Bone marrow (tissue), 2 donors: ENCODE measurements around the gene EMILIN2.

Experiments used
- DNase-seq, 2 donors: peaks; one replicate each; lab custom pipeline; 2025; lab: John Stamatoyannopoulos, UW

EMILIN2 gene

GRCh38 chr18:2878656-2879330 lies 32.0 kb downstream of the EMILIN2 start:
- no peak for DNase-seq

GRCh38 chr18:2879889-2880288 lies 33.1 kb downstream of the EMILIN2 start:
- no peak for DNase-seq

GRCh38 chr18:2880473-2880872 lies 33.7 kb downstream of the EMILIN2 start:
- no peak for DNase-seq

GRCh38 chr18:2881088-2881839 lies 34.5 kb downstream of the EMILIN2 start:
- DNase-seq, result no peak

GRCh38 chr18:2881840-2882195 lies 35.0 kb downstream of the EMILIN2 start:
- no peak for DNase-seq

- DNase-seq, result no peak
Measured at GRCh38 chr18:2882201-2882600, 35.4 kb downstream of the EMILIN2 start.

GRCh38 chr18:2883076-2883735 lies 36.4 kb downstream of the EMILIN2 start:
- peak in 1 of 2 donors; percentile 82 for DNase-seq

GRCh38 chr18:2884706-2885285 lies 38.0 kb downstream of the EMILIN2 start:
- DNase-seq, result no peak

- DNase-seq, result no peak
Measured at GRCh38 chr18:2887470-2887869, 40.7 kb downstream of the EMILIN2 start.

GRCh38 chr18:2889761-2890192 lies 43.0 kb downstream of the EMILIN2 start:
- no peak for DNase-seq

GRCh38 chr18:2890606-2891005 lies 43.8 kb downstream of the EMILIN2 start:
- DNase-seq, result no peak

- no peak for DNase-seq
Measured at GRCh38 chr18:2891526-2892431, 45.0 kb downstream of the EMILIN2 start.

GRCh38 chr18:2893056-2893455 lies 46.2 kb downstream of the EMILIN2 start:
- DNase-seq, result no peak

GRCh38 chr18:2893676-2894075 lies 46.9 kb downstream of the EMILIN2 start:
- DNase-seq, result no peak

- DNase-seq, result no peak
Measured at GRCh38 chr18:2894131-2894840, 47.5 kb downstream of the EMILIN2 start.

GRCh38 chr18:2894841-2895370 lies 48.1 kb downstream of the EMILIN2 start:
- no peak for DNase-seq

- DNase-seq, result no peak
Measured at GRCh38 chr18:2895391-2895790, 48.6 kb downstream of the EMILIN2 start.

- no peak for DNase-seq
Measured at GRCh38 chr18:2896990-2897389, 50.2 kb downstream of the EMILIN2 start.

GRCh38 chr18:2897448-2898185 lies 50.8 kb downstream of the EMILIN2 start:
- no peak for DNase-seq

GRCh38 chr18:2898186-2898640 lies 51.4 kb downstream of the EMILIN2 start:
- DNase-seq, result peak; percentile 33 to 73
